ENCODE measurements around the gene SVOPL.

The SVOPL gene

DNA sequence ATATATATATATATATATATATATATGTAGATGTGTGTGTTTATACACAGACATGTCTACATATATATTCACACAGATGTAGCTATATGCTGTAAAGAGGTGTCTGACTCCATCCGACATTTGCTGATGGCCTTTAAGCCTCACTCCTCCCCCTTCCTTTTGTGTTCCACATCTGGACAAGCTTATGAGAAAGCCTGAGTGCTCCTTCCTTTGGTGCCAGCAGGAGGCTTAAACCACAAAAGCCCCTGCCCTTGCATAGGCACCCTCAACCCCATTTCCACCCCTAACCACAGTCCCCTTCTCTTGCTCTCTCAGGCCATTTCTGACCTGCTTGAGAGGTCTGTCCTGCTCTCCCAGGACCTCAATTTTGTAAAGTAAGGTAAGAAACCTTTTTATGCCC lies 98.7 kb downstream of the SVOPL start:
- no peak for DNase-seq

GRCh38 chr7:138595454-138595853 lies 105.7 kb downstream of the SVOPL start:
- DNase-seq, result no peak

GRCh38 chr7:138590154-138590553 lies 111.0 kb downstream of the SVOPL start:
- DNase-seq, result no peak

DNA sequence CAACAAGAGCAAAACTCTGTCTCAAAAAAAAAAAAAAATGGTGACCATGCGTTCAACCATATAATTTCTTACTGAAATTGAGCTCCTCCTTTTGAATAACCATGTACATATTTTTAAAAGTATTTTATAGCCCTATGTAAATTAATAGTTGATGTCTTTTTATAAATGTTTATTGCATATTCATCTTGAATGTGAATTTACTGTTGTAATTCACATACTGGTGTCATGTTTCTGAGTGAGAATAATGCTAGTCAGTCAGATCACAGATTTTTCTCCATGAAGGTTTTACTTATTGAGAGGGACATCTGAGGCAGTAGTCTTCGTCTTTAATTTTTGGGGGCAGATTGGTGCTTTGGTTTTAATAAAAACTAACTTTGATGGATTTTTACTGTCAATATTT lies 112.2 kb downstream of the SVOPL start:
- no peak for DNase-seq

DNA sequence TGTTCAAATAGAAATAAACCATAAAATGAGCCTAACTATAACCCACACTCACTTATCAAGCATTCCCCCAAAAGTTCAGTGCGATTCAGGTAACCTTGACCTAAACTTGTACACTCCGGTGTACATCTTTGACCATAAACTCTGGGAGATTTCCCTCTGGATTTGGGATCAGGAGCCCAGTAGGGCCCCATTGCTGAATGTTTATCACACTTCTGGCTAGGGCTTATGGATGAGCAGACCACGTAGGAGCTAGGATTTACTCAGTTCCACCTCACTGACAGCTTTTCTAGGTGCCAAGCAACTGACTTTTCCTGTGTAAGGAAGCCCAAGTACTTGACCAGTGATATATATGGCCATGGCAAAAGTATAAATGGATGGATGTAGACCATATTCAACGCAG lies 113.7 kb downstream of the SVOPL start:
- DNase-seq, result no peak

- no peak for DNase-seq
Observed at GRCh38 chr7:138585283-138585993, 115.7 kb downstream of the SVOPL start.

- DNase-seq, result no peak
Observed at GRCh38 chr7:138584696-138585095, 116.5 kb downstream of the SVOPL start.

GRCh38 chr7:138584283-138584682 lies 116.9 kb downstream of the SVOPL start:
- no peak for DNase-seq

- no peak for DNase-seq
Observed at GRCh38 chr7:138581065-138581464, 120.1 kb downstream of the SVOPL start.

DNA sequence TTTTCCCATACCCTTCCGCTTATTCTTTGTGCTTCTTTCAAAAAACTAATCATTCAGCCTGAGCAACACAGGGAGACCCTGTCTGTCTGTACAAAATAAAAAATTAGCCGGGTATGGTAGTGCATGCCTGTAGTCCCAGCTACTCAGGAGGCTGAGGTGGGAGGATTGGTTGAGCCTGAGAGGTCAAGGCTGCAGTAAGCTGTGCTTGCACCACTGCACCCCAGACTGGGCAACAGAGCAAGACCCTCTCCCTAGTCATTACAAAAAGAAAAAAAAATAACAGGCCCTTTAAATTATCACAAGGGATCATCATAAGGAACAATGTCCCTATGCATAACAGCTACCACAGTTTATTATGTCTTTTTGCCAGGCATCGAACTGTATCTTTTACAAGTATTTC lies 121.5 kb downstream of the SVOPL start:
- no peak for DNase-seq

DNA sequence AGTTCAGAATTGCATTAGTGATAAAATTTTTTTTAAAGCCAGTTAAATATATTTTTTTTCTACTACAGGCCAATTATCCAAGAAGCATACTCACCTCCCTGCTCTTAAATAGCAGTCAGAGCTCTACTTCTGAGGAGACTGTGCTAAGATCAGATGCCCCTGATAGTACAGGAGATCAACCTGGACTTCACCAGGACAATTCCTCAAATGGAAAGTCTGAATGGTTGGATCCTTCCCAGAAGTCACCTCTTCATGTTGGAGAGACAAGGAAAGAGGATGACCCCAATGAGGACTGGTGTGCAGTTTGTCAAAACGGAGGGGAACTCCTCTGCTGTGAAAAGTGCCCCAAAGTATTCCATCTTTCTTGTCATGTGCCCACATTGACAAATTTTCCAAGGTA lies 122.0 kb downstream of the SVOPL start:
- DNase-seq, result no peak

DNA sequence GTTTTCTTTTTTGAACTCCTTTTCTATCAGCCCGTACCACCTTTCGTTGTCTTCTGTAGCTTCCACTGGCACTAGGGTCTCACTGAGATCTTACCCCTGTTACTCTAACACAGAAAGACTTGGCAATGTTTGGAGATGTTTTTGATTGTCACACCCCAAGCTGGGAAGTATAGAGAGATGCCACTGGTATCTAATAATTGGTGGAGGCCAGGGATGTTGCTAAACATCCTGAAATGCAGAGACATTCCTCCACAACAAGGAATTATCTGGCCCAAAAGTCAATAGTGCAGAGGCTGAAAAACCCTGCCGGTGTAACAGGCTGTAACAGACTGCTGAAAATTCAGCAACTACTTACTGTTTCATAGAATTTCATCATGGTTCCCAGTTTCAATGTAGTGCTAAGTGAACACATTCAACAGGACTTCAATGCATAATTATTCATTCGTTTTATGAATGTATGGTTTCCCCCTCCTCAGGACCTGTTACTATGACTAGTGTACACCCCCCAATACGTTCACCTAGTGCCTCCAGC lies 125.2 kb downstream of the SVOPL start:
- no peak for DNase-seq

GRCh38 chr7:138573741-138574140 lies 127.4 kb downstream of the SVOPL start:
- no peak for DNase-seq

DNA sequence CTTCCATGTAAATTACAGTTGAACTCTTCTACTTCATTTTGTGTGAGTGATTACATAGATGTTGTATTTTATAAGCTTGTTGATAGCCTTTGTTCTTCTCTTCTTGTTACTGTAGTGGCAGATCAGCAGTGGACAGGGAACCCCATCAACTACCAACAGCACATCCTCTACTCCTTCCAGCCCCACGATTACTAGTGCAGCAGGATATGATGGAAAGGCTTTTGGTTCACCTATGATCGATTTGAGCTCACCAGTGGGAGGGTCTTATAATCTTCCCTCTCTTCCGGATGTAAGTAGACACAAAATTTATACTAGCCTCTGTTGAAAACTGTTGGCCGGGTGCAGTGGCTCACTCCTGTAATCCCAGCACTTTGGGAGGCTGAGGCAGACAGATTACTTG lies 130.4 kb downstream of the SVOPL start:
- DNase-seq, result no peak

GRCh38 chr7:138569418-138569817 lies 131.7 kb downstream of the SVOPL start:
- DNase-seq, result no peak

DNA sequence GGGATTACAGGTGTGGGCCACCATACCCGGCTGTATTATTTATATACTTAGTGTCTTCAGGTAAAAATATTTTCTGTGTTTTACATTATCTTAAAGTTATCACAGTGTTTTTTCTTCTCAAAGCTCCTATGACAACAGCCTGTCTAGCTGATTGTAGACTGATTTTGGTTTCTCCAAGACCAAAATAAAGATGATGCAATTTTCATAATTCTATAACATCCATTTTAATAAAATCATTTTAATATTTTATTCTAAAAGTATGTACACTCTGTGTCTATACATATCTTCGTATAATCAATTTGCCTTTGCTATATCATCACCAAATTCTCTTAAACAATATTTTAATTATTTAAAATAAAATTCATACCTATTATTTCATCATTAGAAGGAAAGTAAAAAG lies 132.5 kb downstream of the SVOPL start:
- no peak for DNase-seq

DNA sequence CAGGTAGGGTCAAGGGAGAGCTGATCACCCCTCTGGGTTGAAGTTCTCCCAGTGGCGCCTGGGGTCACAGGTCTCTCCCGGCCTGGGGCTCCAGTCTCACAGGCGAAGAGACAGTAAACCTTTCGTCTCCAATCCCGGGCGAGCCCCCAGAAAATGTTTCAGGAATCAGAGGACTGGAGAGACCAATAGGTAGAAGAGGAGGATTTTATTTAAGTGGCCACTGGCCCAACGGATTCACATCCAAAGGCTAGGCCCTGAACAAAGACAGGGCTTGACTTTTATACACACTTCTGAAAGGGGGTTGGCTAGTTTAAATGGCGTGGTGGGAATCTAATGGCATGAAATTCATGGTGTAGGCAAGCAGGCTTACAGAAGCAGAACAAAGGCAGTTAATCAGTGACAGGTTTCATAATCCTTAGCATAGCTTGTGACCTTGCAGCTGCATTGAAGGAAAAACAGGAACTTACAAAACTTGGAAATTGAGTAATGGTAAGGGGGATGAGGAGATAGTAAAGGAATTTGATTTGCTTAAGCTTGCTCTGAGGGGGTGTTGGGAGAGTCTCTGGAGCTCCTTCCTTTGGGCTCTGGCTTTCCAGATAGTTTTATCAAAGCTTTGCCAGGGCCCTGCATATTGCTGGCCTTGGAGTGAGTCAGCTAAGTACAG lies 135.6 kb downstream of the SVOPL start:
- DNase-seq, result no peak

GRCh38 chr7:138565071-138565450 lies 136.1 kb downstream of the SVOPL start:
- DNase-seq, result no peak

DNA sequence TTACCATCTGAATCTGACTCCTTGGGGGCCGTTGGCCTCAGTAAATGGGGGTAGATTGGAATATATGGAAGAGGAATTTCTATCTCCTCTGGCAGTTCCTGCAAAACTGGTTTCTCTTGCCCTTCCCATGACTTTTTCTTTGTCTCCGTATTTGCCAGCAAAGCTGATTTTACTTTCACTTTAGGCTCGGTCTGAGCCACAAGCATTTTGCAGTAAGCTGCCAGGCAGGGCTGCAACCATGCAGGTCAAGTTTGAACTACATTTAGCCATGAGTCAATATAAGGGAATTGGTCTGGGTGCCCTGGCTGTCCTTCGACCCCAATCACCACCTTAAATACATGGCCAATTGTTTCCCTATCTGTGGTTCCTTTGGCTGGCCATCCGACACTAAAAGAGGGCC lies 136.8 kb downstream of the SVOPL start:
- DNase-seq, result no peak

DNA sequence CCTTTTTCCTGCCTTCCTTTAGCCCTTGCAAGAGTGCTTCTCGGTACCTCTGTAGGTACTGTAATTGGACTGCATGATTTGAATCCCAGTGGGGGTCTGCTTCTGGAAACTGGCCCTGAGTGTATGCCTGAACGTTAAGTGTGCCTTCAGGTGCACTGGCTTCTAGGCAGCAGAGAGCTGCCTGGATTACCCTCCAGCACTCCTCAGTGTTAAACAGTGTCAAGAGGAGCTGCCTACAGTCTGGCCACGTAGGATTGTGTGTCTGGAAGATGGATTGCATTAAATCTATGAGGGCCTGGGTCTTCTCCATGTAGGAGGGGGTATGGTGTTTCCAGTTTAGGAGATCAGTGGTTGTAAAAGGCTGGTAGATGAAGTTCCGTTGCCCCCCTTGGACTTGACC lies 137.4 kb downstream of the SVOPL start:
- DNase-seq, result no peak

DNA sequence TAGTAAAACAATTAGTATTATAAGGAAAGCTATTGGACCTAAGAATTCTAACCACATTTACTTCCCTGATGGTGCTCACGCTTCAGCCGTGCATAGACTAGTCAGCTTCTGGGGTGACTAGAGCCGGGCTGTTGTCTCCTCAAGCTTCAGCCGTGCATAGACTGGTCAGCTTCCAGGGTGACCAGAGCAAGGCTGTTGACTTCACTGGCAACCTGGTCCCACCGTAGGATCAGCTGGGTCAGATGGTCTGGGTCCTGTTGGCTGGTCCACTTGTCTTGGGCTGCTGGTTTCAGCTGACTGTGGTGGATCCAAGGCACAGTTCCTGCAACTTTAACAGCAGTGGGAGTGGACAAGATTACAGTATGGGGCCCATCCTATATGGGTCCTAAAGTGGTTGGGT lies 141.7 kb downstream of the SVOPL start:
- no peak for DNase-seq

DNA sequence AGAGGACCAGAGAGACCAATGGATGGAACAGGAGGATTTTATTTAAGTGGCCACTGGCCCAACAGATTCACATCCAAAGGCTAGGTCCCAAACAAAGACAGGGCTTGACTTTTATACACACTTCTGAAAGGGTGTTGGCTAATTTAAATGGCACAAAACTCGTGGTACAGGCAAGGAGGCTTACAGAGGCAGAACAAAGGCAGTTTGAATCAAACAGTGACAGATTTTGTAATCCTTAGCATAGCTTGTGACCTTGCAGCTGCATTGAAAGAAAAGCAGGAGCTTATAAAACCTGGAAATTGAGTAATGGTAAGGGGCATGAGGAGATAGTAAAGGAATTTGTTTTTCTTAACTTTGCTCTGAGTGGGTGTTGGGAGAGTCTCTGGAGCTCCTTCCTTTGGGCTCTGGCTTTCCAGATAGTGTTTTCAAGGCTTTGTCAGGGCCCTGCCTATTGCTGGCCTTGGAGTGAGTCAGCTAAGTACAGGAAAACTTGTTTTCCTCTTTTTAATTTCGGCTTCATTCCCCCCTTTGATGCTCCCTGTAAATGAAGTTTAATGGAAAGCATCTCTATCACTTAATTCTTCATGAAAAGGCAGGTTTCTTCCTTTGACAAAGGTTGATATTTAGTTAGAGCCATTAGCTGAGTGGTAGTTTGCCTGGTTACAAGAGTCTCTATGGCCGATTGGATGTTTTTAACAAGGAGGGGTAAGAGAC lies 144.2 kb downstream of the SVOPL start:
- no peak for DNase-seq

DNA sequence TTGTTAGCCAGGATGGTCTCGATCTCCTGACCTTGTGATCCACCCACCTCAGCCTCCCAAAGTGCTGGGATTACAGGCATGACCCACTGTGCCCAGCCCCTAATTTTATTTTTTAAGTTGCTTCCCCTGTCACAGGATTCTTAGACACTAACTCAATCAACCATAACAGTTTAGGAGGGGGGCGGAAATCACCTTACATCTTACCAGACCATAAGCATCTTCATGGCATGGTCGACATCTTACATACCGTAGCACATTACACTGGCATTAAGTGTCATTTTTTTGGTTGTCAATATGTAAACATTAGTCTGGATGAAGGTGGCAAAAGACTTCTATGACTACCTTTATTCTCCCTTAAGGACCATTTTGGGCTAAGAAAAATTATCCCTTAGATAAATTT lies 145.5 kb downstream of the SVOPL start:
- no peak for DNase-seq

GRCh38 chr7:138554674-138555073 lies 146.5 kb downstream of the SVOPL start:
- no peak for DNase-seq
